ENCODE results near the gene FAM180A.
"Not testable (repeated sequence)": the region's sequence is repeated elsewhere in the genome, so short reads cannot be mapped to it uniquely, and the experiment has no call there.

Gene FAM180A

DNA sequence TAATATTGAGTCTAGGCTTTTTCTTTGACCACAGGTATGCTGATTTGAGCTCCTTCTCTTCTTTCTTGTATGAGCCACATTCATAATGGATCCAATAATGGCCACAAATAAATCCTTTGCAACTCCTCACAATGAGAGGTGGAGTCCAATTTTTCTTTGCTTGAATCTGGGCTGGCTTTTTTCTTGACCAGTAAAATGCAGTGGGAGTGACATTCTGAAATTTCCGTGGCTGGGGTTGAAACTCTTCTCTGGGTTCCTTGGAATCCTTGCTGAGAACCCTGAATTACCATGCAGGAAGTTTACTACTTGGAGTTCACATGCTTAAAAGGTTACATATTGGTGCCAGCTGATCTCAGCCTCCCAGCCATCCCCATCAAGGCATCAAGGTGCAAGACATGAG lies 22.4 kb upstream of the FAM180A start:
- no peak for DNase-seq

DNA sequence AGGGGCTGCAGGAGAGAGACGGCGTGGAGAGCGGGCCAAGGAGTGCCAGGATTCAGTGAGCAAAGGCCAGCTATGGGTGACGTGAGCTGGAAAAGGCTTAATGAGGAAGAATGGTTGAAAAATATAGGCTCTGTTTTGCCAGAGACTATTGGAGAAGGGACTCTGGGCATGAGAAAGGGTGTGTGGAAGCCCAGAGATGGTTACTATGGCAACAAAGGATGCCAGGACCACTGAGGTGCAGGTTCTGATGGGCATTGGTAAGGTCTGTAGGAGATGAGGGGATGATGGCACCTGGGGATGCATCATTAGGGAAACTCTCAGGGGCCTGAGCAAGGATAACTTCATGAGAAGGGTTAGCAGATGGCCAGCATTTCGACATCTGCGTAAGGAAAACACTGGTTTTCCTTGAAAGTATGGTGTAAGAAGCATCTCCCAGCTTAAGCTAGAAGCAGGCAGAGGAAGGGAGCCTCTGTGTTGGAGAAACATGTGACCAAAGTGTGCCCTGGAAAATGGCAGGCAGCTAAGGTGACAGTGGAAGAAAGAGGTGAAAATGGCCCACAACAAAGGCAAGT lies 21.6 kb upstream of the FAM180A start:
- DNase-seq, result no peak

DNA sequence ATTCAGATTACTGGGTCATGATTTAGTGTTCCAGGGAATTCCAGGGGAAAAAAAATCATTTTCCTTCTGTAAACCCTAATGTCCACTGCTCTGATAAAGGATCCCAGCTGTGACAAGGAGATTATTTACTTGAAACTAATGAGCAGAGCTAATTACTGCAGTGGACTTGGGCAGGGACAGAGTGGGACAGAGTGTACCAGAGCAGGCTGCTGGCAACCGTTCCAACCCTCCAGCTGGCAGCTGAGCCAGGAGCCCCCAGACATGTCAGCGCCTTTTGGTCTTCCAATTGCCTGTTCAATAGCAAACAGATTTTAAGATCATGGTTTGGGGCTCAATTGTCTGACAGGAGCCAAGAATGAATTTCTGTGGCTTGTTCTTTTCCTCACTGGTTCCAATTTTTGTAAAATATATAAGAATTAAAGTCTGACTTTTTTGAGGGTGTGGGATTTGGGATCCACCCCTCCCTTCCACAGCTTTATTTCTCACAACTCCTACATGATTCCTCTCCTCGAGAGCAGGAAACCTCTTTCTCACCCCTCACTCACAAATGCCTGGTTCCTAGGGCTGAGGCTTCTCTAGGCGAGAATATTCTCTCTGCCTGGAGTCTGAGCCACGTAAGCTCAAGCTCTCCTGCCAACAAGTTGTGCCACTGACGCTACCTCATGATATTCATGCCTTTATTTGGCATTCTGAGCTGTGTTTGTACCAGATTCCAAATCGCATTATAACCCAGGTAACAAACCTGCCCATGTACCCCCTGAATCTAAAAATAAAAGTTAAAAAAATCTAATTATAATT lies 20.6 kb upstream of the FAM180A start:
- no peak for DNase-seq

DNA sequence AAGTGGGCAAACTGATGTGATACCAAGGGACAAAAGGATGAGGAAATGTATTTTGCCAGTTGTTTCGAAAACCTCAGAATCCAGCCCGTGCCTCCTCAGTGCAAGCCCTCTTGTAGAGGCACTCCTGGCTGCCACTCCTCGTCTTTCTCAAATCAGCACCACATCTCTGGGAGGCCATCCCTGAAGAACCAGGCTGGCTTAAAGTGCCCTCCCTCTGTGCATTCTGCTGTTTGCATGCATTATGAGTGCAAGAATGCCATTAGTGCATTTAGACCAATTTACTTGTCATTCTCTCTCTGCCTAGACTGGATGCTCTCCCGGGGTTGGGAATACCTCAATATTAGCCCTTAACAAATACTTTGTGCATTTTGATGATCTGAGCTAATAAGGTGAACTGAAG lies 19.9 kb upstream of the FAM180A start:
- DNase-seq, result no peak

DNA sequence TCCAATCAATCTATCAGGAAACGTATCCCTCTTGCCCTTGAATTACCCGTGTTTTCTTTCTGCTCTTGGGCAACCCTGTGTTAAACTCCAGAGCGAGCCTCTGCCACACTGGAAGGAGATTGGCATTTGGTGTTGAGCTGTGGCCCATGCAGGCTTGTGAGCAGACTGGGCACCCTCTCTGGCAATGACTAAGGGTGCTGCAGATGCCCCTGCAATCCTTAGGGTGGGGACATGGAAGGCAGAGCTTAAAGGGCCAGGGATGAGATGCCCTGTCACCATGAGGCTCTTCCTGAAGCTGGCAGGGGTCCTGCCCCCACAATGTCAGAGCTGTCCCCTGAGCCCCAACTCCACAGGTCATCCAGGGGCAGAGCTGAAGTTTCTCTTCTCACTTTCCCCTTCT lies 19.5 kb upstream of the FAM180A start:
- no peak for DNase-seq

DNA sequence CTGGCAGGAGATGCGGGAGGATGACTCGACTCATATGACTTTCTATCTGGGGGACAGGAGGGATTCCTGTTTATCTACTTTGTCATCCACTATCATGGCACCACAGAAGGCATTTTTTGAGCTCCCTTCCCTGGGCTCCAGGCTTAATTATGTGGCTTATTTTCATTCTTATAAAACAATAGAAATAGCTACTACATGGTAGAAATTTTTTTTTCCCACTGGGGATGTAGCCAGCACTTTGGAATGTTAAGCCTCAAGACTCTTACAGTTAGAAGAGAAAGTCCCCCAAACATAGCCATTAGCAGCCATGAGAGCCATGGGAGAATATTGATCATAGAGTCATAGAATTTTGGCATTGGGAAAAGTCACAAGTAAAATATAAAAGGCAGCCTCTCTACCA lies 14.6 kb upstream of the FAM180A start:
- no peak for DNase-seq

DNA sequence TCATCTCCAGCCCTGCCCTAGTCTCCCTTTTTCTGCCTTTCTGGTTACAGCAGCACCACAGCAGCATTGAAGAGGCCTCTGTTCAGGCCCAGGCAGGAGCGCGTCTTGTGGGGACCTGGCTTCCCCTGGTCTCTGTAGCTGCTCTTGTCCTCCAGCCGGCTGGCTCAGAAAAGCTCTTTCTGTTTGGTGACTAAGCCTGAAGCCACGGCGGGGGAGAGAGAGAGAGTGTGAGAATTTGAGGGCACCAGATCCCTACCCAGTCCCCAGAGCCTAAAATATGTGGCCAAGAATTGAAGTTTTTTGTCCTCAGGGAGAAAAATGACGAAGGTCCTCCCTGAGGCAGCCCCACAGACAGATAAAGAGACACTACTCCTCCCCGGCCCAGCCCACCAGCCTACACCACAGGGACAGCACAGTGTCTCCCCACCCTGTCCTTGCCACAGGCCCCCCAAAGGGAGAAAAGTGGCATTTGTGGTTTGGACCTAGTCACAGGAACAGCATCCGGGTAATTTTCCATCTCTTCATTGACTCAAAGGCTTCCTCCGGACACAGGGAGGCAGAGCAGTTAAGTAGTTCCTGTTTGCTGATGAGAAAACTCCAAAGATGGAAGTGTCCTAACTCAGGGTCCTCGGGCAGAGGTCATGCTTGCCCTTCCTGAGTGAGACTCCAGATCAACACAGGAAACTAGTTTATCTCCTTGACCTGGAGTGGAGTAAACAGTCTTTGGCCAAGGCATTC lies 13.3 kb upstream of the FAM180A start:
- no peak for DNase-seq

DNA sequence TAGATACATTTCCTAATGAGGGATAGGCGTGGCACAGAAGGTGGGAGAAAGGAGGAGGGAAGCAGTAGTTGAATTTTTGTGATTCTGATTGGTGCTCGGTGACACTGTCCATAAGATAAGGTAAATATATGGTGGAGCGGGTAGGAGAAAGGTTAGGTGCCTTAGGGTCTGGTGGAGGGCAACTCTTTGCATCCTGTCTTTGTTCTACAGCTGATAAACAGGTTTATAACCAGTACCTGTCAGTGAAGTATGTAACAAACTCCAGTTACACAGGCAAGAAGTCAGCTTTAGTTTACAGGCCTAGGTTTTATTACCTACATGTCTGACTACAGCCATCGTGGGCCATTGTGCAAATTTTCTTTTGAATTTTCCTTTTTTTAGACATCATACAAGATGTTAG lies 10.9 kb upstream of the FAM180A start:
- no peak for DNase-seq

DNA sequence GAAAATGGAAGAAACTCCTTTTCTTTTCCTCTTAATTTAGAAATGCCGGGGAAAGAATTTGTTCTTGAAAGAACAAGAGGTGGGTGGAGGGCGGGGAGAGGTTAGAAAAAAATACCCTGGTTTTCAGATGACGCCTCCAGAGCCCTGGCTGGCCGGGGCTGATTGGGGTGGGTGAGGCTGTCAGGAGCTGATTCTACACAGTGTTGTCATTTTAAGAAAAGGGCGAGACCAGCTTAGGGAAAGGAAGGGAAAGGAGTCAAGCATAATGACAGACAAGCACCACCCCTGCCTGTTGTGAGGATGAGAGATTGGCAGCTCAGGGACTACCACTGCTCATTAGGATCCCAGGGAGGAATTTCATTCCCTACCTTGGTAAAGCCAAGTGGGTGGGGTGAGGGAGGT lies 9.9 kb upstream of the FAM180A start:
- no peak for DNase-seq

DNA sequence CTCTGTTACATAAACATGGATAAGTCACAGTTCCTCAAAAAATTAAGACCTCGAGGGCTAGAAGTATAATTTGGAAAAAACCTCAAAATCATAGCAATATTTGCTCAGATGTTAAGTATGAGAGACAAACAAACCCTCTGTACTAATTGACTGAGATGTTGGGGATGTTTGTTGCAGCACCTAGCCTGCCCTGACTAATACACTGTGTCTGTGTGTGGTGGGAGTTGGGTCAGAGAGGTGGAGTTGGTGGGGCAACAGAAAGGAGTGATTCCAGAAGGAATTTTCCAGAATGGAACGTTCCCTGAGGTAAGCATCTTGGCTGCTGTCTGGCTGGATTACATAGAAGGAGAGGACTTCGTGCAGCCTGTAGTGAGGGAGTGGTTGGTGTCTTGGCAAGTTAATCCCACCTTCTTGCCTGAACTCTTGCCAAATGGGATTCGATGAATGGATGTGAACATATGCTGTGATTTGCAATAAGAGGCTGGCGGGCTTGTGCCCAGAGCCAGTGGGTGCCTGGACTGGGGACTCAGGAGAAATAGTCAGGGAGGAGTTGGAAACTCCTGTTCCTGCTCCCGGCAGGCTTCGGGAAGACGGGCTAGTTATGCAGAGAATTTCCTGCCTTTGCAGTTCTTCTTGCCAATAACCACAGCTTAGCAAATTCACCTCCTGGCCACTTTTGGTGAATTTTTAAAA lies 9.3 kb upstream of the FAM180A start:
- DNase-seq, result no peak

DNA sequence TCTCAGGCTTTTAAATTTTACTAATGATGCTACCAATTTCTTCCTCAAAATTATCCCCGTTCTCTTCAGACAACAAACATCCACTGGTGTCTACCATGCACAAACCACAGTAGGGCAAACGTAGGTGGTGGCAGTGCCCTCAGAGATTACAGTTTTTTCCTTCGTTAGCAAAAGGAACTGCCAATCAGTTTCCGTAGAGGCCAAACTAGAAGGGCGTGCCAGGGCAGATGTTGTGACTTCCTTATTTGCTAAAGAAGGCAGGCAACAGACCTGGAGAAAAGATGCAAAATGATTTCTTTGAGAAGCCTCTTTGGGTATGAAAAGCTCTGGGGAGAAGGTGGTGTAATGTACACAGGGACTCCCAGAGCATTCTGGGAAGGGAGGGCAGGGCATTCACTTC lies 7.6 kb upstream of the FAM180A start:
- no peak for DNase-seq

DNA sequence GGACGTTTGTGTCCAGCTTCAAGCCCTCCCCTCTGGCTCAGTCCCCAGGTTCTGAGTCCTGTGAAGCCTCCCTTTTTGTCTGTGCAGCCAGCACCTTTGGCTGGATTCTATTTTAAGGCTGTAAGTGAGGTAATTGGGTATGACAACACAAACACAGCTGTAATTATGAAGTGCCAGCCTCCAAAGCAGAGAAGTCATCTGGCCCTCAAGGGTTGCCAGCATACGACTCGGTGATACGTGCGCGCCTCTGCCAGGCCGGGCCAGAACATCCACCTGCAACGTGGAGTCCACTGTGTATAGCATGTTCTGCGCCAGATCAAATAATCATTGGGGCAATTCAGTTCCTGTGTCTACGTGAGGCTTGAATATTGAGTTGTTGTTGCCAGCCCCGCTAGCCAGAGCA lies 6.7 kb upstream of the FAM180A start:
- no peak for DNase-seq

DNA sequence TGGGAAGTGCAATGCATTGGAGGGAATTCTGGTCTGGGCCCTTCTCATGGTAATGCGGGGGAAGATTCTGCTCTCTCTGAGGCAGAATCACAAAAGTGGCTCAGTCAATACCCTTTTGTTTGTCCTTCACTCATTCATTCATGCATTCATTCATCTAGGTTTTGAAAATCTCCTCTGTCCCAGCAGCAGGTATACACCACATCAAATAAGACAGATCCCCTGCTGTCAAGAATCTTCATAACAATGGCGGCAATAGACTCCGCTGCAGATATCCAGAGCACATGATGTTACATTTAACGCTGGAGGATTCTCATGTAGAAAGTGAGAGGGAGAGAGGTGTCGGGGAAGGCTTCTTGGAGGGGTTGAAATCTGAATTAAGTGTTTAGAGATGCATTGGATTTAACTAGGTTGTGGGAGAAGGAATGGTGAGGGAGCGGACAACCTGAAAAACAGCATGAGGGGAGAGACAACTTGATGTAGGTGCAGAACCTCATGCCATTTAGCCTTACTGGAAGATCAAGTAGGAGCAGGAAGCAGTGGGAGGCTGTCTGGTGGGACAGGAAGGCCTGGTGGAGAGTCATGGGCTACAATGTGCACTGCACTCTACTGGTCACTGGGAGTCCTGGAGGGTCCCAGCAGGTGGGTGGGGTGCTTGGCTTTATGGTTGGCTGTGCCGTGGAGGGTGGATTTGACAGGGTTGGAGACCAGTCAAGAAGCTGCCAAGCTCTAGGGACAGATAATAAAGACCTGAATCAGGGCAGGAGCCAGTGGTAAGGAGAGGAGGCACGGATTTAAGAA lies 5.2 kb upstream of the FAM180A start:
- no peak for DNase-seq

DNA sequence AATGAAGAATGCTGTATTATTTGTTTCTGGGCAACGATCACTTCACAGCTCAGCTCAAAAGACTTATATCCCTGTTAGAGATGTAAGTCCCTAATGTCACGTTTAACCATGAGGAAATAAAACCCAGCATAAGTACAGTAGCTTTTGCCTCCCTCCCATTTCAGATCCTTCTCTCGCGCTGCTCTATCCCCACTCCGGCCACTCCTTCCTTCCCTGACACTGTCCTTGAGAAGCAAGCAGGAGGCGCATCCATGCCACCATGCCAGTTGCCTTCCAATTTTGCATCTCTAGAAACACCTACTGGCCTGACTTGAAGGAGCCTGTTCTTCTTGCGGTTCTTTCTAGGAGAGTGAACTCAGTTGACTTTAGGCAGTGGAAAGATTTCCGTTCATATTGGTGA lies 1.2 kb downstream of the FAM180A start:
- DNase-seq, result no peak

DNA sequence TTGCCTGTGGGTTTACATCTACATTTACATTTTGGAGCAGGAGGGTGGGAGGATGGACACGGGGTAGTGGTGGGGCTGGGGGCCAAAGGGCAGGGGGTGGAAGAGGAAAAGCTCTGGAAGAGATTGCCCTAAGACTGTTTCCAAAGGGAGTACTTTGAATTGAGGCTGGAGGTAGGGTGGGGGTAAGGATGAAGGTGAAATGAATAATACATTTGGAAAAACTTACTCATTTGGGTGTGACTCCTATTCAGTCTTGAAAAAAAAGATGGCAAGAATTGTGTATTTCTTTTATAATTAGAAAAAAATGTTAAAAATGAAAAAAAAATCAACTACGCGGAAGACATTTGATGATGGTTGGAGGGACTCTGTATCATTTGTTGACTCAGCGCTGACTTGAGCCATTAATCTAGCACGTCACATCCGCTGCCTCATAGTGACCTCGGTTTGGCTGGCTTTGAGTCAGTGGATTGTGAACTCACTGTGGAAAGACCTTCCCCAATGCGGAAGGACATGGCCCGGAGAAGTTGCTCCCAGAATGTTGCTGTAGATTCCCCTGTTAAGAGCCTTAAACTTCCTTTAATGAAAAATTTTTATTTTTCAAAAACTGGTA lies 2.8 kb downstream of the FAM180A start:
- no peak for DNase-seq

DNA sequence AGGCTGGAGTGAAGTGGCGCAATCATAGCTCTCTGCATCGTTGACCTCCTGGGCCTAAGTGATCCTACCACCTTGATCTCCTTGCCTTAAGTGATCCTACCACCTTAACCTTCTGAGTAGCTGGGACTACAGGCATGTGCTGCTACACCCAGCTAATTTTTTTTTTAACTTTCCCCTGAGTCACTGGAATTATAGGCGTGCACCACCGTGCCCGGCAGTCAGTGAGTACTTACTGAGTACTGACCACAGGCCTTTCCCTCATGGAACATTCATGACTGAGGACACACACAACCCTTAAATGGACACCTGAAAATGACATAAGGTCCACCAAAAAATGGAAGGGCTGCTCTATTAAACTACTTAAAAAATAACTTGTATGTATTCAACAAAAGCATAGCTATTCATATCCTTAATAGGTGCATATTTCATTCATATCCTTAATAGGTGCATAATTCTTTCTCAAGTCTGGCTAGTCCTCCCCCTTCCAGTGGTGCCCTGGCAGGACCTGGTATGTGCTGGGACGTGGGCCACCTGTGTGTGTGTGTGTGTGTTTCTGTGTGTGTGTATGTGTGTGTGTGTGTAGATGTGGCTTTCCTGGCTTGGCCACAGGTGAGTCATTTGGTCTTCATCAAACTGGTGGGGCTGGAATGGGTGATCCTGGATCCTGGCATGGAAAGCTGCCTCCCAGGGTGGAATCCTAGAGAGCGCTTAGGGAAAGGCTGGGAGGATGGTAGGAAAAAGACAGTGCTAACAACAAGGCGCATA lies 3.5 kb downstream of the FAM180A start:
- no peak for DNase-seq

DNA sequence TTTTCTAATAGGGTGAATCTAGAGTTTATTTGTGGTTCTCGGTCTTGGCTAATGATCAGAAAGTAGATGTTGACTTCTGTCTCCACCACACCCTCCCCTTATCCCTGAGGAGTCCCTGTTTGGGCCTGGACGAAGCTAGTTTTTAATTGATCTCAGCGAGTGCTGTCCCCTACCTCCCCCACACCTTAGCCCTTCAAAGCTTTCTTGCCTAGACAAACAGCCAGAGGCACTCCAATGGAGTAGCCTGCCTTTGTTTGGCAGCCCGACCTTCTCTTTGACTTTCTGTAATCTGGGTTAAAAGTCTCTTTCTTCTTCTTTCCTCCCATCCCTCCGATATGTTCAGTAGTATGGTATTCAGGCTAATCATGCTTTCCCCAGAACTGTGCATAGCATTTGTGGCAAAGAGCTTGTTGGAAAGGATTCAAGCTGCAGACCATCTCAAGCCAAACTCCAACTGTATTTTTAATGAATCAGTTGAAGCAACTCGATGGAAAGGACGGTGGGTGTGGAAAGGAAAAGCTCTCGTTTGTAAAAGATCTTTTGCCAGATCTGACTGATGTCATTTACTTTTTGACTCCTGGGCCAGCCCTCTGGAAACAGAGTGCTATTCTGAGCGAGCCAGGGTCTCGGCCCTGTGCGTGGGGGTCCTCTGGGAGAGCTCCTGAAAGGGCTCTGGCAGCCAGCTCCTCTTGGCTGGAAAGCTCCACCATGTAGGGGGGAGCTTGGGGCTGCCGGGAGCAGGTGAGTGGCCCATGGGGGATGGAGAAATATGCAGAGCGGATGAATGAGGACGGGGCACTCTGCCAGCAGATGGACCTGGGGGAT lies 4.5 kb downstream of the FAM180A start:
- DNase-seq, result no peak

DNA sequence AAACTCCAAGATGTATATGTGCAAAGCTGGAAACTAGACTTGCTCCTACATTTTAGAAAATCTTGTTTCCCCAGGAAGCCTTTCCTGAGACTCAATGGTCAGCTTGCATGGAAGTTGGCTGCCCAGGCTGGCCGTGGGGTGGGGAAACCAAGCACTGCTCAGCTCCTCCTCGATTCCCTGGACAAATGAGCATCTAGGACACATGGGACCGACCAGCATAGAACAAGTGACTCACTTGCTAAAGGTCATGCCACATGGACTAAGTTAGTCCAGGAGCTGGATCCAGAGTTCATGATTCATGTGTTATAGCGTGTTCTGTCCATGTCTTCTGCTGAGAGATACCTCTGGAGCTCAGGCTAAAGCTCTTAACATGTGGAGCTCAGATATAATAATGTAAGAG lies 6.2 kb downstream of the FAM180A start:
- no peak for DNase-seq

DNA sequence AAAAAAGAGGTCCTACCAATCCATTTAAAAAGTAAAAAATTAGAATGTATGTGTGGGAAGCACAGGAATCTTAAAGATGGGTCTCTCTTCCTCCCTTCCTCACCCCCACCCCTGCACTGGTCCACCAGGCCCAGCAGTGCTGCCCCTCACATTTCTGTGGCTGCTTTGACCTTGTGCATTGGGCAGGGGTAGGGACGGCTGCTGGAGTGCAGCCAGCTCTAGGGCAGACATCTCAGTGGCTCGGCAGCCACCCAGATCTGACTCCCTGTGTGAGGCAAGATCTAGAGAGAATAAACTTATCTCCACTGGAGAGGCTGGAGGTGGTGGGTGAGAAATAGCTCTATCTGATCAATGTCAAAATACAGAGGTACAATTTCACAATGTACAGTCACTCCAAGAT lies 6.7 kb downstream of the FAM180A start:
- DNase-seq, result no peak

DNA sequence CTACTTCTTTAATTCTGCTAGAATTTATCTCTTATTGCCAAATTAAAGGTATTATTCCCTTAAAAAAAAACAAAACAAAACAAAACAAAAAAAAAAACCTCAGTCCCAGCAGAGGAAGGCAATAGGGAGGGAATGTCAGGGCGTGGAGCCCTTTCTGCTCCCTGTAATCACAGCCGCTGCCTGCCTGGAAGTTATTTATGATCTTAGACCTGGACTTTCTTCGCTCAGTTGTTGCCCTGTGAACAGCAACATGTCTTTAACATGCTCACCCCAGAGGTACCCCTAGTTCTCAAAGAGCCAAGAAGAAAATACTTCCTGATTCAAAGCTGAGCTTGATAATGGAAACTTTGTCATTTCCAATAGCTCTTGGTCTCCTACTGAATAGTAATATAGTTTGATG lies 7.7 kb downstream of the FAM180A start:
- no peak for DNase-seq

DNA sequence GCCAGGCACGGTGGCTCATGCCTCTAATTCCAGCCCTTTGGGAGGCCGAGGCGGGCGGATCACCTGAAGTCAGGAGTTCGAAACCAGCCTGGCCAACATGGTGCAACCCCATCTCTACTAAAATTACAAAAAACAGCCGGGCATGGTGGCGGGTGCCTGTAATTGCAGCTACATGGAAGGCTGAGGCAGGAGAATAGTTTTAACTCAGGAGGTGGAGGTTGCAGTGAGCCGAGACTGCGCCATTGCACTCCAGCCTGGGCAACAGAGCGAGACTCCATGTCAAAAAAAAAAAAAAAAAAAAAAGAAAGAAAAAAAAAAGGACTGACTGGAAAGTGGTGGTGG lies 11.3 kb downstream of the FAM180A start:
- not testable (repeated sequence) for DNase-seq

Data from SIG-M5 (cell line).